Fibroblast of peridontal ligament (primary cell): Measurements from ENCODE around the gene LRRC18.

Source experiments
- DNase-seq: peaks from one replicate; pipeline ENCODE4 v3.0.0-alpha.2; 2010; ENCODE audit errors: extremely low read depth

Gene LRRC18

DNA sequence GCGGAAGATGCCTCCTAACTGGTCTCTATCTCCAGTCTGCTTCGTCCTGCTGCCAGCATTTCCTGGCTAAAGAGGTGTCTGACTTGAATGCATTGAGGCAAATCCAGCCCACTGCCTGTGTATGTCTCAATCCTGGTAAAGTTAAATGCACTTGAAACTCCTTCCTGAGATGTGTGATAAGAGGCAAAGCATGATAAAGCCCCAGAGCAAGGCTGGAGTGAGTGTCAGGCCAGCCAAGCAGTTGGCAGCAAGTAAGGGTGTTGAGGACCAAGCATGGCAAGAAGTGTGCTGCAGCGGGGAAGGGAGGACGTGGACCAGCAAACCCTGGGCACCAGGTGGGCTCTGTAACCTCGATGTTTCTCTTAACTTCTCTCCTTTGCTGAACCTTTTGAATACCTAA is 29.1 kb downstream of the LRRC18 start:
- no peak for DNase-seq

GRCh38 chr10:48907730-48908129 is 31.9 kb downstream of the LRRC18 start:
- DNase-seq = no peak

- no peak for DNase-seq
These were observed 32.8 kb downstream of the LRRC18 start for GRCh38 chr10:48906841-48907240.

DNA sequence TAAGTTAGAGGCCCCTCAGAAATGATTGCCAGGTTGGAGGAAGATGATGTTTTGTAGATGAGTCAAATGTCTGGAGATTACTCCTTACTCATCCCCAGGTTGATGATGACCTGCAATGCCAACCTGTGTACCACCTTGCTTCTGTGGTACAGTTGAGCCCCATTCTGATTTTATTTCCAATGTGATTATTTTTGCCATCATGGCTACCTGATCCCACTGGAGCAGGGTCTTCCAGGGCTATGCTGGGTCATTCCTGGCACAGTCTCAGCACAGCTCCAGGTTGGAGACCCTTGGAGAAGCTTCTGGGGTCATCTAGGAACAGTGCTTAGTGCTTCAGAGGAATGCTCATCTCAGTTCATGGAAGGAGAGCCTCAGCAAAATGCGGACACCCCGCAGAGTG is 34.3 kb downstream of the LRRC18 start:
- DNase-seq = no peak

GRCh38 chr10:48904861-48905260 is 34.8 kb downstream of the LRRC18 start:
- DNase-seq = no peak

GRCh38 chr10:48903151-48903550 is 36.5 kb downstream of the LRRC18 start:
- DNase-seq = no peak

DNA sequence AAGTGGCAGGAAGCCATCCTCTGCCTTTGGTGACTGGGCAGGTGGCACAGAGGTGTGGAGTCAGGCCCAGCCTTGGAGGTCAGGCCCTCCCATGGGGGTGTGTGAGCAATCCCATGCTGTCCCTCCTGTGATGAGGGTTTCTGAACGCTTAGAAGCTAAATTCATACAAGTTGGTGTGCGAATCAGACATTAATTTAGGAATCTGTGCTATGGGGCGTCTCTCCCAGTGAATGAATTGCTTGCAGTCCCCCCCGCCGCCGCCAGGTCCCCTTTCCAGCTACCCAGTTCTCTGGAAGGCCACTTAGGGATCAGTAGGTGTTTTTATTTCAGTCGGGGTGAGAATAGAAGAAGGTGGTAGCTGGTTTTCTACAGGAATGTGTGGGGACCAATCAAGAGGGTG is 37.5 kb downstream of the LRRC18 start:
- no peak for DNase-seq

GRCh38 chr10:48901319-48901718 is 38.3 kb downstream of the LRRC18 start:
- DNase-seq = no peak

- DNase-seq = no peak
These were observed 39.3 kb downstream of the LRRC18 start for GRCh38 chr10:48900371-48900801.

- DNase-seq = no peak
These were observed 39.9 kb downstream of the LRRC18 start for GRCh38 chr10:48899781-48900180.

- DNase-seq = no peak
These were observed 41.2 kb downstream of the LRRC18 start for GRCh38 chr10:48898426-48898825.

DNA sequence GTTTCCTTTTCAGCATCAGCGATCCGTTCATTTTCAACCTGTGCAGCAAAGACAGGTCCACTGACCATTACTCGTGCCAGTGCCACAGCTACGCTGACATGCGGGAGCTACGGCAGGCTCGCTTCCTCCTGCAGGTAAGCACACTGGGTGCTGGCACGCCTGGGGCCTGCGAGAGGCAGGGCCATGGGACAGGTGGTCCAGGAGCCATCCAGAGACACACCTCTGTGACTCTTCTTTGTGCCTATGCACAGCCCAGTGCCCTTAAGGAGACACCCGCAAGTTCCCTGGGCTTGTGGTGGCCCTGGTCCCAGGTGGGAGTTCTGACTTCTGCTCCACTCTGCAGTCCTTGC is 42.2 kb downstream of the LRRC18 start:
- DNase-seq = no peak

DNA sequence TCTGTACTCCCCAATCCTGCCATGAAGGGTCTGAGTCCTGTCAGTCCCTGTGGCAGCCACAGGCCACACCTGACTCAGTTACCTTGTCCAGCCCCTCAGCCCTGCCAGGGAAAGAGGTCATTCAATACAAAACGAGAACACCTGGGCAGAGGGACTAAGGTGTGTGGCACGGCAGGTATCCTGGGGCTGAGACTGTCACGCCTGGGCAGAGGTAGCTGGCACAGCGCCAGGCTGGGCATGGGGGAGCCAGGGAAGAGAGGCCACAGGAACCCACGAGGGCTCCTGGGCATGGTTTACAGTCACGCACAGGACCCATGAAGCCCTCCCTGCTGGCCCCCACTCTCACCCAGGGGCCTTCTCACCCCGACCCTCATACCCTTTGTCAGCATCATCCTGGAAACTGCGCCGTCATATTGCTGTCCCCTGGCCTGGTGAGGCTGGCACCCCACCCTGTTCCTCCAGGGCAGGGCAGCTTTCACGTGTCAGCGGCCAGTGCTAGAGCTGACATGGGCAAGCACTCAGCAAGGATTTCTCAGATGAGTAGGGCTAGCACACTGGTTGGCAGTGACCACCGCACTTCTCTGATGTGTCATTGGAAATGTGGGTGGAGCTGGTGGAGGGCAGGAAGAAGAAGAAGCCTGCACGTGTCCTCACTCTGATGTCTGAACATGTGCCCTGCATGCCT is 42.7 kb downstream of the LRRC18 start:
- DNase-seq = no peak

DNA sequence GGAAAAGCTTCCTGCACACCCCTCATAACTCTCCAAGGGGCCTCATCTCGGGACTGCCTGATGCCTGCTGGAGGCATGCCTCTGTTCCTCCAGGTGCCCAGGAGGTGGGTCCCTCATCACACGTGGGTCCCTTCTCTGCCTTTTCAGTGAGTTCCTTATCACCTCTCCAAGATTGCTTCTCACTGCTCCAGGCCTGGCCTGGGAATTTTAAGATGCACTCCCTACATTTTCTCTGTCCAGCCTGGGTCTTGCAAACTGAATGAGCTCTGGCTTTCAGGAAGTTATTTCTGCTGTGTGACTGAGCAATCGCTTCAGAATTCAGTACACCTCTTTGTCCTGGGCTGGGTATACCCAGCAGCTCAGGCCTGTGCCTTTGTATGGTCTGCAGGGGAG is 43.8 kb downstream of the LRRC18 start:
- DNase-seq = no peak

DNA sequence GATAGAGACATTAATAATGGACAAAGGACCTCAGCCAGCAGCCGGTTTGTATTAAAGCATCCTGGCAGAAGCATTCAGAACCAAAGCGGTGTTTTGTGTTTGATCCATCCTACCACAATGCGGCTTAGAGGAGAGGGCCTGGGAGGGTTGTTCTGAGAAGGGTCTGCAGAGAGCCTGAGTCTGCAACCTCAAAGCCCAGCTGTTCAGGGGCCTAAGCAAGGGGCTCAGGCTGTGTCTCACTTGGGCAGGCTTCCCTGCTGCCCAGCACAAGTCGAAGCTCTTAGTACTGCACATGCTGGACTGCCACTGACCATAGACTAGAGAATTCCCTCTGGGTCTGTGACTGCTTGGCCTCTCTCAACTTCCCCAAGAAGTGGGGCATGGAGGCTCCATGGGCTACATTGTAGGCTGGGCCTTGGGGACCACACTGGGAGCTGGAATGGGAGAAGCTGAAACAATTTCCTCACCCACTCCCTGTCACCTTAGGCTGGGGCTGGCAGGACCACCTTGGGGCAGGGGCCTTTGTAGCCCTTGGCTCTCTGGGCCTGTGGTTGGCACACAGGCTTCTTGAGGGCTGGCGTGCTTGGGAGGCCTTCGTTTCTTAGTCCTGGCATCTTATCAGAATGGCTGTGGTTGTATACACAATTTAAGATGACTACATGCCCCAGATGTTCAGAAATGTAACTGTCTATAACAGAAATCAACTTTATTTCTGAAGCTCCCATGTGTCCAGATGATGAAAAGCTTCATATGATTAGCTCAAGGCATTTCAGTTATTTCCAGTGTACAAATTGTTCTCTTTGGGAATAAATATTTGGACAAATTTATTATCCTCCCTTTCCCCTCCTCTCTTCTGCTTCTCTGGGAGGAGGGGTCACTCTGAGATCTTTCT is 44.5 kb downstream of the LRRC18 start:
- DNase-seq = peak; percentile 59

DNA sequence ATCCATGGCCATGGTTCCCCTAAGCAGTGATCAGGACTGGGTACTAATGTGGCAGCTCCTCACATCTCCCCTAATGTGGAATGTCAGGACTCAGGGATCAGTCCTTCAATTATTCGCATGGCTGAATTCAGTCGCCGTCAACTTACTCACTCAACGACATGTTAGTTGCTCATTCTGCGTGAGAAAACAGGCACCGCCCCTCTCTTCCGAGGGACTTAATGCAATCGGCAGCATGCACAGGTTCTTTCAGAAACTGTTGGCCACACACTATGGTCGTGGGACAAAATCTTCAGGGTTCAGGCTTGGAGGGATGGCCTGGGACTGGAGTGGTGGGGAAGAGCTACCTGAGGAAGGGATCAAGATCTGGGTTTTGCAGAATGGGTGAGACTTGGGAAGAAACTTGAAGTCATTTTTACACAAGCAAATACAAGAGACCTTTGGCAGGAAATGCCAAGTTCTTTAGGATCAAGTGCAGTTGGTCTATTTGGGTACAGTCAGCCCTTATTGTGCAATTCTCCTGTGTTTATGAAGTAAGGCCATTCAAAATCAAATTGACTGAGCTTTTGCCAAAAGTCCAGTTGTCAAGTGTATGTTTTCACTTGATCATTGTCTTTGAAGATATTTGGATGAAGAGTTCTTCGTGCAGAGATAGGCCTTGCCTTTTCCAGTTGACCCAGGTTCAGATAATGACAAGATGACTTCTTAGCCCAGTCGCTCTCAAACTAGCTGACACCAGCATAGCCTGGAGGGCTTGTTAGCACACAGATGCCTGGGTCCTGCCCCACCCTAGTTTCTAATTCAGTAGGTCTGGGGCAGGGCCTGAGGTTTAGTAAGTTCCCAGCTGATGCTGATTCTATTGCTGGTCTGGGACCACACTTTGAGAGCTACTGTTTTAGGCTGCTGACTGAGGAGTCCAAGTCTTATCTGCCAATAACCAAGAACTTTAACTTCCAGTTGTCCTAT is 48.5 kb downstream of the LRRC18 start:
- peak; percentile 7 for DNase-seq

GRCh38 chr10:48887982-48888381 is 51.7 kb downstream of the LRRC18 start:
- DNase-seq = no peak

DNA sequence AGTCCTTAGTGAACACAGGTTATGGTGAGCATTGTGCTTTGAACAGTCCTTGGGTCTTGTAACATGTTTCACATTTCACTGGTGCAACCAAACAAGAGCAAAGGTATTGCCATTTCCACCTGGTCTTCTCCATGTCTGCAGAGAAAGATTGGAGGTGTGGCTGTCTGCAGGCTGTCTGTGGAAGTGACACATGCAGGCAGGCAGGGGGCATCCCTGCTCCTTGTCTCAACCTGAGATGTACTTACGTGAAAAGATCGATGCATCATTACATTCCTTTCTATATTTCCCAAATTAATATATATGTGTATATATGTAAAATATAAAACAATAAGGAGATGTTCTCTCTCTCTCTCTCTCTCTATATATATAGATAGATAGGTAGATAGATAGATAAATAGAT is 54.3 kb downstream of the LRRC18 start:
- DNase-seq = no peak

DNA sequence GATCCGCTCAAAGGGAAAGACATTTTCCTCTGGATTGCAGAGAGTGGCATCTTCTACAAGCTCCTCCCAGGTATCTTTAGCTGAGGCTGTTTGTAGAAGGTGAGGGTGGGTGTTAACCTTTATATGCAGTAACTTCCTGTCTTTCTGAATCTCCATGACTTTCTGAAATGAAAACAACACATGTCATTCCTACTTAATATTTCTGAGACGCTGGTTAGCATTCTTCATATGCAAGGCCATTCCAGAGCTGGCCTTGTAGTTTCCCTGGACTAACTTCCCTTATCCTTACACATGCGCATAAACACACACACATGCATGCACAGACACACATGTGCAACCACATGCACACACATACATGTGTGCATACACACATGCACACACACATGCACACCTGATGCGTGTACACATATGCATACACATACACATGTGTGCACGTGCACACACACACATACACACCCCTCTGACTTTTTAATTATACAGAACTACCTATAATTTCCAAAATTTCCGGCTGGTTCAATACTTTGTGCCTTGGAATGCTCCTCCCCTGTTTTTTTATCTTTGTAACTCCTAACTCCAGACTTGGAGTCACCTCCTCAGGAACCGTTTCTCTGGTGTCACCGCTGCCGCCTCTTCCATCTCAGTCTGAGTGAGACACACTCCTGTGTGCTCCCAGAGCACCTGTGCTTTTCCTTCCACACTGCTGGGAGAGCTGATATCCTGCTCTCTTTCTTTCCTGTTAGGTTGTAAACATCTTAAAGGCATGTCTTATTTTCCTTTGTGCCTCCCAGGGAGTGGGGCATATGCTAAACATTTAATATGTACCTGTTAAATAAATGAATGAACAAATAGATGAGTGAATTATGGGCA is 55.2 kb downstream of the LRRC18 start:
- no peak for DNase-seq

GRCh38 chr10:48883701-48884100 is 55.9 kb downstream of the LRRC18 start:
- DNase-seq = no peak

- DNase-seq = no peak
These were observed 56.8 kb downstream of the LRRC18 start for GRCh38 chr10:48882881-48883280.
